IPS-15b (cell line): Measurements from ENCODE around the gene GLG1.

Experiments used
- H3K27me3 ChIP-seq: one replicate; pipeline ENCODE4 v1.6.1; 2013; ENCODE audit warnings: low read length; ENCODE audit not compliant: control insufficient read depth, insufficient read depth
- H3K36me3 ChIP-seq: one replicate; pipeline ENCODE4 v1.6.1; 2013; ENCODE audit warnings: low read length; ENCODE audit not compliant: control insufficient read depth, insufficient read depth
- H3K4me1 ChIP-seq: one replicate; pipeline ENCODE4 v1.6.1; 2013; ENCODE audit warnings: mild to moderate bottlenecking, low read length; ENCODE audit not compliant: control insufficient read depth, insufficient read depth
- H3K4me3 ChIP-seq: one replicate; pipeline ENCODE4 v1.5.1; 2013; ENCODE audit warnings: low read depth, low read length
- H3K9ac ChIP-seq: one replicate; pipeline ENCODE4 v1.6.1; 2013; ENCODE audit warnings: low read depth, mild to moderate bottlenecking, low read length
- H3K9me3 ChIP-seq: one replicate; pipeline ENCODE4 v1.6.1; 2013; ENCODE audit warnings: mild to moderate bottlenecking, low read length; ENCODE audit not compliant: control insufficient read depth, insufficient read depth

The GLG1 gene

GRCh38 chr16:74480150-74481029, 126.5 kb downstream of the GLG1 start:
- Histone ChIP-seq H3K4me3 (no peak overlapping the region), H3K27me3 (no peaks in the 10 kb centered on the region), H3K9me3 (no peaks in the 10 kb centered on the region), H3K4me1 (no peaks in the 10 kb centered on the region), H3K36me3 (peaks cover 7% of the 10 kb centered on the region), H3K9ac (no peak overlapping the region)

- Histone ChIP-seq H3K4me1 (no peaks in the 10 kb centered on the region), H3K9me3 (no peaks in the 10 kb centered on the region), H3K27me3 (no peaks in the 10 kb centered on the region), H3K4me3 (no peak overlapping the region), H3K36me3 (peaks cover 17% of the 10 kb centered on the region), H3K9ac (no peak overlapping the region)
These were observed 129.7 kb downstream of the GLG1 start for GRCh38 chr16:74477226-74477625.

GRCh38 chr16:74474416-74474815, 132.5 kb downstream of the GLG1 start:
- H3K4me1 ChIP-seq, result no peaks in the 10 kb centered on the region
- H3K9me3 ChIP-seq, result no peaks in the 10 kb centered on the region
- no peaks in the 10 kb centered on the region for H3K27me3 ChIP-seq
- H3K4me3 ChIP-seq, result no peak overlapping the region
- no peak overlapping the region for H3K9ac ChIP-seq
- H3K36me3 ChIP-seq, result peaks cover 24% of the 10 kb centered on the region

GRCh38 chr16:74472540-74472939, 134.4 kb downstream of the GLG1 start:
- Histone ChIP-seq H3K36me3 (peaks cover 32% of the 10 kb centered on the region), H3K27me3 (no peaks in the 10 kb centered on the region), H3K9ac (no peak overlapping the region), H3K4me1 (no peaks in the 10 kb centered on the region), H3K9me3 (no peaks in the 10 kb centered on the region), H3K4me3 (no peak overlapping the region)

- H3K27me3 ChIP-seq, result no peaks in the 10 kb centered on the region
- H3K4me3 ChIP-seq, result no peak overlapping the region
- H3K4me1 ChIP-seq, result no peaks in the 10 kb centered on the region
- H3K36me3 ChIP-seq, result peaks cover 32% of the 10 kb centered on the region
- no peak overlapping the region for H3K9ac ChIP-seq
- no peaks in the 10 kb centered on the region for H3K9me3 ChIP-seq
These were observed 134.9 kb downstream of the GLG1 start for GRCh38 chr16:74472010-74472409.

GRCh38 chr16:74469946-74470478, 136.9 kb downstream of the GLG1 start:
- Histone ChIP-seq H3K9ac (no peak overlapping the region), H3K4me3 (no peak overlapping the region), H3K36me3 (peaks cover 38% of the 10 kb centered on the region), H3K4me1 (no peaks in the 10 kb centered on the region), H3K27me3 (no peaks in the 10 kb centered on the region), H3K9me3 (no peaks in the 10 kb centered on the region)

GRCh38 chr16:74468807-74469525, 137.9 kb downstream of the GLG1 start:
- Histone ChIP-seq H3K36me3 (peaks cover 28% of the 10 kb centered on the region), H3K4me3 (no peak overlapping the region), H3K27me3 (no peaks in the 10 kb centered on the region), H3K9me3 (no peaks in the 10 kb centered on the region), H3K4me1 (no peaks in the 10 kb centered on the region), H3K9ac (no peak overlapping the region)

- Histone ChIP-seq H3K9ac (no peak overlapping the region), H3K9me3 (no peaks in the 10 kb centered on the region), H3K36me3 (peaks cover 27% of the 10 kb centered on the region), H3K27me3 (no peaks in the 10 kb centered on the region), H3K4me3 (no peak overlapping the region), H3K4me1 (no peaks in the 10 kb centered on the region)
These were observed 140.0 kb downstream of the GLG1 start for GRCh38 chr16:74466872-74467271.

GRCh38 chr16:74465851-74466685, 140.8 kb downstream of the GLG1 start:
- Histone ChIP-seq H3K36me3 (peaks cover 27% of the 10 kb centered on the region), H3K27me3 (no peaks in the 10 kb centered on the region), H3K4me3 (no peak overlapping the region), H3K9me3 (no peaks in the 10 kb centered on the region), H3K9ac (no peak overlapping the region), H3K4me1 (no peaks in the 10 kb centered on the region)

GRCh38 chr16:74465281-74465680, 141.6 kb downstream of the GLG1 start:
- Histone ChIP-seq H3K27me3 (no peaks in the 10 kb centered on the region), H3K4me3 (no peak overlapping the region), H3K4me1 (no peaks in the 10 kb centered on the region), H3K36me3 (peaks cover 27% of the 10 kb centered on the region), H3K9me3 (no peaks in the 10 kb centered on the region), H3K9ac (no peak overlapping the region)

GRCh38 chr16:74463888-74464287, 143.0 kb downstream of the GLG1 start:
- no peak overlapping the region for H3K9ac ChIP-seq
- H3K36me3 ChIP-seq, result peaks cover 15% of the 10 kb centered on the region
- no peaks in the 10 kb centered on the region for H3K4me1 ChIP-seq
- H3K9me3 ChIP-seq, result no peaks in the 10 kb centered on the region
- no peaks in the 10 kb centered on the region for H3K27me3 ChIP-seq
- no peak overlapping the region for H3K4me3 ChIP-seq
